ENCODE data around the gene XPNPEP2.

XPNPEP2 gene

GRCh38 chrX:129777218-129778030, 38.6 kb downstream of the XPNPEP2 start:
- peak in 1 of 2 donors; percentile 49 for DNase-seq (ENCODE audit: low read depth in 2 of 2, low spot score in 1 of 2)

DNA sequence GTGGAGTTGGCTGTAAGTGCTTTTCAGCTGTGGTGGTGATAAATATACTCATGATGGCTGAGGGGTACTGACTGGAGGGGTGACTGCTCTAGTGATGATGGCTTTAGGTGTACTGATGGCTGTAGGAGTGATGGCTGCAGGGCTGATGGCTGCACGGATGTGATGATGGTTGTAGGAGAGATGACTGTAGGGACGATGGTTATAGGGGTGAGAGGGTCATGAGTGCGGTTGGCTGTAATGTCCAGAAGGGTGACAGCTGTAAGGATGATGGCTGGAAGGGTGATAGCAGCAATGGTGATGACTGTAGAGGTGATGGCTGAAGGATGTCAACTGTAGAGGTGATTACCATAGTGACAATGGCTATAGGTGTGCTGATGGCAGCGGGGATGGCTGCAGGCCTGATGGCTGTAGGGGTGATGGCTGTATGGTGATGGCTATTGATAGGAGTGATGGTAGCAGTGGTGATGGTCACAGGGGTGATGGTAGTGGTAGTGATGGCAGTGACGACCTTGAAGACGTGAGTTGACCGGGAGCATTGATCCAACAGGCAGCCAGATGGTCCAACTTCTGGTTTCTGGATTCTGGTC, 40.4 kb downstream of the XPNPEP2 start:
- no peak for DNase-seq (ENCODE audit: low read depth in 2 of 2, low spot score in 1 of 2)

DNA sequence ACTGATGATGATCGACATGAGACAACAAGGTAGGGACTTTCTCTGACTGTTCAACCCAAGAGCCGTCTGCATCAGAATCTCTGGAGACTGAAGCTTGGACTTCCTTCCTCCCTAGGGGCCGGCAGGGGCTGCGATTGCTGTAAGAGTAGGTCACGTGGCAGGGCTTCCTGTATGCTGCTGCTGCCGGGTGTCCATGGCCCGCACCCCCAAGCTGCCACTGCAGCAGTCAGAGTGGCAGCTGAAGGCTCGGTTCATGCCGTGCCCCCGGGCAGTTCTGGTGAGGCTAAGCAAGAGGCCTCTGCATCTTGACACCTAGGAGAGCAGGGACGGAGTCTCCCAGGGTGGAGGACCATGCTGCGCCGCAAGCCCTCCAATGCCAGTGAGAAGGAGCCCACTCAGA, 41.0 kb downstream of the XPNPEP2 start, which contains the start of gene SASH3:
Gene SASH3 (plus strand): TSS at position 203 of the 400 bp plus-strand sequence. CDS start 149 bp downstream, at position 352.
- no peak for DNase-seq (ENCODE audit: low read depth in 2 of 2, low spot score in 1 of 2)

GRCh38 chrX:129780441-129781105, 41.8 kb downstream of the XPNPEP2 start:
- no peak for DNase-seq (ENCODE audit: low read depth in 2 of 2, low spot score in 1 of 2)

GRCh38 chrX:129781134-129781672, 42.4 kb downstream of the XPNPEP2 start:
- DNase-seq (ENCODE audit: low read depth in 2 of 2, low spot score in 1 of 2) = peak; percentile 49 to 72

DNA sequence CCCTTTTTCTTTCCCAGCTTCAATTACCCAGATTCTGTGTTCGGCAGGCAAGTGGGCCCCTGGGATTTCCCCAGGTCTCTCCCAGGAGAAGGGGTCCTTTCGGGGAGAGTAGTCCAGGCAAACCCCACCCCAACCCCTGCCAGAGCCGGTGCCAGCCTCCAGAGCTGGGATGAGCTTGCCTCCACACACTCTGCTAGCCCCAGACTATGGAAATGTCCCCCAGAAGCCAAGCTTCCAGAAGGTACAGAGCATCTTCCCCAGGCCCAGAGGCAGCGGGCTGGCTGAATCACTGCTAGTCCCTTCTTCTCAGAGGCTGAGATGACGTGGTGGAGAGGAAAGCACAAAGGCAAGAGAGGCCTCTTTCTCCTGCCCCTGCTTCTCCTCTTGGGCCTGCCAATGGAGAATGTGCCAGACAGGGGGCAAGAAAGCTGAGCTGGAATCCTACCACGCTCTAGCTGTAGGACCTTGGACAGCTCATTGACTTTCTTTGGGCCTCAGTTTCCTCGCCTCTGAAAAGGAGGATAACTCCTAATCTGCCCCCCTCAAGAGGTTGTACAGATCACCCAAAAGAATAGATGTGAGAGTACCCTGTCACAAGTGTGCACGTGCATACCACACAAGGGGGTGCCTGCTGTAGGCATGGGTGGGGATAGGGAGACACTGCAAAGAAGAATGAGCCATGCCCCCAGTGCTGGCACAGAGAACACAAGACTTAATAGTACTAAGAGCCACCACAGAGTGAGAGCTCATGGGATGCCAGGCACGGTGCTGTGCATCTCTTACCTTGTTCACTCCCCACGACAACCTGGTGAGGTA, 43.1 kb downstream of the XPNPEP2 start:
- DNase-seq (ENCODE audit: low read depth in 2 of 2, low spot score in 1 of 2) = no peak

DNA sequence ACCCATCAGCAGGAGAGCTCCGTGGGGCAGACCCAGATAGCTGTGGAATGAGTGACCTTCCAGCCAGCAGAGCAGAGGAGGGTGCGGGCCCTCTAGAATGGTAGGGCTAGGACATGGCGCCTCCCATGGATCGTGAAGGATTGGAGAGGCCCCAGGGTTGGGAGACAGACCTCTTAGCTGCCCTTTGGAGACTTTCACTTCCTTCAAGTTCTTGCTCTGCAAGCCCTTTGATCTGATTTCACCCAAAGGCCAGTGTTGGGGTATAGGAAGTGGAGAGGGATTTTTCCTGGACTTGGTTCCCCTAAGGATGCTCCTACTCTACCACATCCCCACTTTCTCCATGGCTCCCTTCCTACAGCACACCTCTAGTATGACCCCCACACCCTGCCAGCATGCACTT, 43.9 kb downstream of the XPNPEP2 start:
- no peak for DNase-seq (ENCODE audit: low read depth in 2 of 2, low spot score in 1 of 2)

DNA sequence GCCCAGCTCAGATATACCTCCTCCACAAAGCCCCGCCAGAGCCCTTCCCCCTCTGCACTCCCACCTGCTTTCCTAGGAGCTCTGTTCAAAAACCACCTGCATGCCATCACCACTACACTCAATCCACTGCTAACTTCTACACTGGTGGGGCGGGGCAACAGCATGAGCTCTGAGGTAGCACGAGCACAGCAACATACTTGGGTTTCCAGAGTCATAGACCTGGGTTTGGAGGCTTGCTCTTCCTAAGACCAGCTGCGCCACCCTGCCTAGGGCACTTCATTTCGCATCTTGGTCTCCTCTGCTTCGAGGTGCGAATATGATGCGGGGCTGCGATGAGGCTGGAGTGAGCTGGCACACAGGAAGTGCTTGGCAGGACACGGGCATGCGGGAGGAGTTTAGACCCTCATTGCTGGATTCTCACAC, 44.5 kb downstream of the XPNPEP2 start:
- DNase-seq (ENCODE audit: low read depth in 2 of 2, low spot score in 1 of 2) = no peak

GRCh38 chrX:129784371-129784770, 45.6 kb downstream of the XPNPEP2 start:
- no peak for DNase-seq (ENCODE audit: low read depth in 2 of 2, low spot score in 1 of 2)

DNA sequence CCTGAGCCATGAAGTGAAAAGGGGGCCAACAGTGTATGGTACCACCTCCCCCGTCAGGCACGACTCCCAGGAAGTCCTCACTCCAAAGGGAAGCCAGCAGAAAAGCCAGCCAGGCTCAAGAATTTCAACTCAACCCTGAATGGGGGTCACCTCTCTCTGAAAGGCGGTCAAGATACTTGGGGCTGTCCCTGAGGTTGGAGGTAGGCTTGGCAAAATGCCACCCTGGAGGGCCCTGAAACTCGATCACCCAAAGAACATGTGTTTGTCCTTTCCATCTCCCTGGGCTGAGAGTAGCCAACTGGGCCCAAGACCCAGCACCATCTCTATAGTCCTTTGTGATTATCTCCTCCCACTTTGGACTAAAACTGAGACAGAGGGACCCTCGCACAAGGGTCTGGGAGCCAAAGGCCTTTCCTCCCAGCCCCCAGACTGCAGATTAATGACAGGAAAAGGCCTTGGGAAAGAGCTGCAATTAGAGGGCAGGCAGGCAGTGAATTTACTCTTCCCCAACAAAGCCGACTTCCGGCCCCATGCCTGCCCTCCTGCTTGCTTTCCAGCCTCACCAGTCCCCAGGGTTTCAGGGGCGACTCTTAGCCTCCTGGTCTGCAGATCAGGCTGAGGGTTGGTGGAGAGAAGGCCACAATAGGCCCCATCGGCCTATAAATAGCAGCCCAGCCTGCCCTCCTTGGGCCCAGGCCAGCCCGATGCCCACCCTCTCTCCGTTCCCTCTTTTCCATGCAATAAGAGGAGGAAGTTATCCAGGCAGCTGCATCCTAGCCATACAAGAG, 46.6 kb downstream of the XPNPEP2 start:
- no peak for DNase-seq (ENCODE audit: low read depth in 2 of 2, low spot score in 1 of 2)

GRCh38 chrX:129786210-129786651, 47.5 kb downstream of the XPNPEP2 start:
- DNase-seq (ENCODE audit: low read depth in 2 of 2, low spot score in 1 of 2) = no peak

- no peak for DNase-seq (ENCODE audit: low read depth in 2 of 2, low spot score in 1 of 2)
Observed at GRCh38 chrX:129787336-129788055, 48.7 kb downstream of the XPNPEP2 start.

- DNase-seq (ENCODE audit: low read depth in 2 of 2, low spot score in 1 of 2) = no peak
Observed at GRCh38 chrX:129788527-129788926, 49.7 kb downstream of the XPNPEP2 start.

DNA sequence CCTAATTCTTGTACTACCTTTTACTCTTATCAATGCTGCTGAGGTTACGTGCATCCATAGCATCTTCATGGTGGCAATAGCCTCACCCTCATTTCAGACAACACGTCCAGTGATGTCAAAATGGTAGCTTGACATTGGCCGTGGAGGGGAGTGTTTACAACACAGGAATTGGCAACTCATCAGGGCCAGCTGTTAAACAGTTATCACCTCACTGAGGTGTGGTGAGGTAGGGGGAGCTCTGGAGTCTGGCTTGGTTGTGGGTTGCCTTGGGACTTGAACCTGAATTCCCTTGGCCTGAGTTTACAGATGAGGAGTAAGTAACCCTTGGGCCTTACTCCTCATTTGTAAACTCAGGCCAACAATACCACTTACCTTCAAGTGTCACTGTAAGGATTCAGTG, 51.4 kb downstream of the XPNPEP2 start:
- DNase-seq (ENCODE audit: low read depth in 2 of 2, low spot score in 1 of 2) = no peak

- no peak for DNase-seq (ENCODE audit: low read depth in 2 of 2, low spot score in 1 of 2)
Observed at GRCh38 chrX:129790808-129791207, 52.0 kb downstream of the XPNPEP2 start.

- DNase-seq (ENCODE audit: low read depth in 2 of 2, low spot score in 1 of 2) = no peak
Observed at GRCh38 chrX:129791336-129791735, 52.6 kb downstream of the XPNPEP2 start.

GRCh38 chrX:129791961-129792570, 53.3 kb downstream of the XPNPEP2 start:
- DNase-seq (ENCODE audit: low read depth in 2 of 2, low spot score in 1 of 2) = no peak

- DNase-seq (ENCODE audit: low read depth in 2 of 2, low spot score in 1 of 2) = no peak
Observed at GRCh38 chrX:129792586-129793291, 54.0 kb downstream of the XPNPEP2 start.

Data from stimulated activated CD8-positive, alpha-beta memory T cell treated with anti-CD3 and anti-CD28 coated beads, Interleukin-4, amount 100 ng/mL, for 4 hours (primary cell).